Measurements from ENCODE around the gene VSTM4. TPM values are rescaled to one million over a fixed set of nuclear protein-coding genes. Genes with fewer than 3 reads are reported as not detected.

The VSTM4 gene
- total and polyA plus RNA-seq, 9 of the 15 experiments (the other 6 are each of a cell fraction or from before 2014, with no cell fraction given): 1.0 to 7.9 (median 3.0) TPM

DNA sequence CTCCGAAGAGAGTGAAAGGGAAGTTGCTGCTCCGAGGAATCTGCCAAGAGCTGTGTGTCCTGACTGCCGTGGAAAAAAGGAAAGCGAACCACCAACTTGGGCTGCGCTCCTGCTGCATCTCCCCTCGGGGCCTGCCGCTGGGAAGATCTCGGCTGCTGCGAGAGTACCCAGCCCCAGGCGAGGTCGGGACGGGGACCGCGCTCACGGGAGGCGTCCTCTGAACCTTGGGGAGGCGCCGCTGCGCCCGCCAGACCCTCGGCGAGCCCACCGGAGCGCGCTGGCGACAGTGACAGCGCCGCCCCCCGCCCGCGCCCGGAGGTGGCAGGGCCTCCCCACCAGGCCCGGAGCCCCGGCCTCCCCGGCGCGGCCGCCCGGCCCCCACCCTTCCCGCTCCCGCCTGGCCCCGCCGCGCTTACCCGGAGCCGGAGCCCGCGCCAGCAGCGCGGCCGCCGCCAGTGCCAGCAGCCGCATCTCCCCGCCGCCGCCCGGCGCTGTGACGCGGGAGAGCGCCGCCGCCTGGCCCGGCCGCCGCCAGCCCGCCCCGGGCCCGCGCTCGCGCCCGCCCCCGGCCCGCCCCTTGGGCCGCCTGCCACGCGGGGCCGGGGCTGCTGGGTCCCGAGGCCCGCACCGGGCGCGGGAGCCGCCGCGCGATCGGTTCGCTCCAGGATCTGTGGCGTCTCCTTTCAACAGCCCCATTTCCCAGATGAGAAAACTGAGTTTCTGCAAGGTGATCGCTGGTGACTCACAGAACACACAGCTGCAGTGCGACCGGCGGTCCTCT is at the start of gene VSTM4 (continued):
- TF ChIP-seq ZNF583 (CRISPR knock-in tag; IDR thresholded peaks at IDR 0.05) (no peak), ZFX (CRISPR knock-in tag; IDR thresholded peaks at IDR 0.05) (peak; percentile 67; the same call in 1 of the 2 replicates), CREBBP (IDR thresholded peaks at IDR 0.05; ENCODE audit: low read depth, low read length) (no peak), RCOR1 (IDR thresholded peaks at IDR 0.05; ENCODE audit: borderline replicate concordance in 1 of 2, low read depth in 2 of 2, low read length in 2 of 2) (peak; percentile 66 to 90; a peak in 3 of 4 replicates), HDGF (IDR thresholded peaks at IDR 0.05) (0 out of 2 replicates have a peak, but pooled peaks have one; percentile 35), CHD2 (IDR thresholded peaks at IDR 0.05; ENCODE audit: low read depth, low read length) (peak; percentile 67; the same call in 1 of the 2 replicates), CTBP1 (IDR thresholded peaks at IDR 0.05; ENCODE audit: borderline replicate concordance) (0 out of 2 replicates have a peak, but pooled peaks have one; percentile 40)

DNA sequence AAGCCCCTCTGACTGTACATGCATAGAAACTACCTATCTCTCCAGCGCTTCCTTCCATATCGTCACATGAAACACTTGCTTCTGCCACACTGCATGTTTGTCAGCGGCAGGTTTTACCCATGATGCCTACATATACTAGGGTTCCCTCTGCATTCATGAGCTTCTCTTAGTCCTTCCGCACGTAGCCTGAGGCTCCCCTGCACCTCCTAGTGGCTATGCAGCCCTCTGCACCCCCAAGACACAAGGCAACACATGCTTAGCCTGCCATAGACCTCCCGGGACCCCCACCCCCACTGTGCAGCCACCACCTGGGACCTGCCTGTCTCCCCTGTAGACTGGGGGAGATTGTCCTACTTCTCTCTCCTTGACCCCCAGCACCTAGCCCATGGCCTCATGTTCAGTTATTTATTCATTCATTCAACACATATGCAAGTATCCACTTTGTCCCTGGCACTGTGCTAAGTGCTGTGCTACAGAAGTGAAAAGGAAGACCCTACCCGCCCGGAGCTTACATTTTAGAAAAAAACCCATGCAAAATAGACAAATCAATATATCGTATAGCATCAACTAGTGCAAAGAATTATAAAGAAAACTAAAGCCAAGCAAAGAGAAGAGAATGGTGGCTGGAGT is 49.4 kb upstream of the VSTM4 start:
- intact Hi-C loops (cut with micrococcal nuclease) (loop anchor here (2.0 to 5.0 kb wide), 4 partner anchors 52 to 348 kb away; no protein-coding TSS in a partner anchor), in situ Hi-C loops (cut with MboI) (loop anchor here (5.0 kb wide), 1 partner anchor 177 kb away; no protein-coding TSS in a partner anchor)
- peak; percentile 72 to 83 (median 76) for DNase-seq (ENCODE audit: extremely low read depth in 1 of 4, low spot score in 3 of 4)
- Histone ChIP-seq H3K9me1 (ENCODE audit: control insufficient read depth, insufficient read depth, low read length) (peaks cover 5% of the 10 kb centered on the region), H3K27me3 (ENCODE audit: control insufficient read depth in 2 of 2, insufficient read depth in 2 of 2, low read length in 2 of 2) (no peaks in the 10 kb centered on the region), H3K27ac (ENCODE audit: extremely low read depth, low read depth, low read length) (peak overlapping the region; percentile 65; the same call in 2 of the 3 replicates), H3K4me2 (ENCODE audit: insufficient read depth, low read length) (peak overlapping the region; percentile 50; the same call in 1 of the 2 replicates), H3K4me1 (replicated peaks in 1 of 2; ENCODE audit: control insufficient read depth in 2 of 2, insufficient read depth in 2 of 2, low read length in 2 of 2) (peaks cover 66 to 90% of the 10 kb centered on the region in 2 experiments), H3K4me3 (no peak overlapping the region), H3K9ac (ENCODE audit: insufficient read depth in 1 of 2, low read depth in 2 of 2, low read length in 2 of 2) (0 out of 4 replicates have a peak overlapping the region, but pooled peaks of 1 of the 2 experiments have one; percentile 26), H3K9me3 (replicated peaks; ENCODE audit: control insufficient read depth, insufficient read depth, low read depth, low read length) (no peaks in the 10 kb centered on the region), H4K20me1 (replicated peaks; ENCODE audit: control insufficient read depth, insufficient read depth, low read length) (no peaks in the 10 kb centered on the region), H3K36me3 (ENCODE audit: control insufficient read depth, insufficient read depth, low read length) (peaks cover 80% of the 10 kb centered on the region), H3K79me2 (ENCODE audit: control insufficient read depth, insufficient read depth, low read length) (peaks cover 22% of the 10 kb centered on the region; the same call in 1 of the 3 replicates), H2AFZ (ENCODE audit: low read depth, low read length) (peak overlapping the region; percentile 58)
- peak; percentile 81 for FAIRE-seq
- ChIA-PET CTCF (ENCODE audit: low intra/inter-chr PET ratio) (no interaction called here), POLR2A (interaction anchor here (0.6 to 1.5 kb wide), 6 partner anchors 9 to 1150 kb away, joined by 3 to 9 read pairs (median 4); no protein-coding TSS in a partner anchor)
- ATAC-seq: peak; percentile 80
- BruUV-seq (replicated peaks): no TSS peak
- WGBS (ENCODE audit: insufficient coverage, low coverage, missing lambda C conversion rate): 42% methylated on average over 9 of the region's 9 CpGs
- TF ChIP-seq RBM34 (IDR thresholded peaks at IDR 0.05; ENCODE audit: borderline replicate concordance, insufficient read depth, low read length) (no peak), ZNF79 (CRISPR knock-in tag; IDR thresholded peaks at IDR 0.05; ENCODE audit: low read depth) (no peak), TGIF2 (CRISPR knock-in tag; IDR thresholded peaks at IDR 0.05) (no peak), ATF1 (CRISPR knock-in tag; IDR thresholded peaks at IDR 0.05) (no peak), ATF1 (tag; IDR thresholded peaks at IDR 0.05) (peak; percentile 18; the same call in 1 of the 2 replicates), ZNF212 (CRISPR knock-in tag; IDR thresholded peaks at IDR 0.05) (no peak), NEUROD1 (IDR thresholded peaks at IDR 0.05; ENCODE audit: borderline replicate concordance, low read depth, low read length, partially characterized antibody) (peak; percentile 36), ZNF766 (CRISPR knock-in tag; conservative IDR thresholded peaks at IDR 0.05) (no peak), ZNF316 (IDR thresholded peaks at IDR 0.05) (no peak)
- TF ChIP-seq, protein P1, sequence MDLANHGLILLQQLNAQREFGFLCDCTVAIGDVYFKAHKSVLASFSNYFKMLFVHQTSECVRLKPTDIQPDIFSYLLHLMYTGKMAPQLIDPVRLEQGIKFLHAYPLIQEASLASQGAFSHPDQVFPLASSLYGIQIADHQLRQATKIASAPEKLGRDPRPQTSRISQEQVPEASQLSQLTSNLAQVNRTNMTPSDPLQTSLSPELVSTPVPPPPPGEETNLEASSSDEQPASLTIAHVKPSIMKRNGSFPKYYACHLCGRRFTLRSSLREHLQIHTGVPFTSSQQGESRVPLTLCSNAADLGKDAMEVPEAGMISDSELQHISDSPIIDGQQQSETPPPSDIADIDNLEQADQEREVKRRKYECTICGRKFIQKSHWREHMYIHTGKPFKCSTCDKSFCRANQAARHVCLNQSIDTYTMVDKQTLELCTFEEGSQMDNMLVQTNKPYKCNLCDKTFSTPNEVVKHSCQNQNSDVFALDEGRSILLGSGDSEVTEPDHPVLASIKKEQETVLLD (IDR thresholded peaks at IDR 0.05): peak; percentile 36; the same call in 1 of the 2 replicates
- TF ChIP-seq, protein P2, sequence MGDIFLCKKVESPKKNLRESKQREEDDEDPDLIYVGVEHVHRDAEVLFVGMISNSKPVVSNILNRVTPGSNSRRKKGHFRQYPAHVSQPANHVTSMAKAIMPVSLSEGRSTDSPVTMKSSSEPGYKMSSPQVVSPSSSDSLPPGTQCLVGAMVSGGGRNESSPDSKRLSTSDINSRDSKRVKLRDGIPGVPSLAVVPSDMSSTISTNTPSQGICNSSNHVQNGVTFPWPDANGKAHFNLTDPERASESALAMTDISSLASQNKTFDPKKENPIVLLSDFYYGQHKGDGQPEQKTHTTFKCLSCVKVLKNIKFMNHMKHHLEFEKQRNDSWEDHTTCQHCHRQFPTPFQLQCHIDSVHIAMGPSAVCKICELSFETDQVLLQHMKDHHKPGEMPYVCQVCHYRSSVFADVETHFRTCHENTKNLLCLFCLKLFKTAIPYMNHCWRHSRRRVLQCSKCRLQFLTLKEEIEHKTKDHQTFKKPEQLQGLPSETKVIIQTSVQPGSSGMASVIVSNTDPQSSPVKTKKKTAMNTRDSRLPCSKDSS (IDR thresholded peaks at IDR 0.05; ENCODE audit: low read depth, partially characterized antibody): no peak
